GM12878 (cell line): Measurements from ENCODE around the gene AMPH. TPM values are rescaled to one million over a fixed set of nuclear protein-coding genes. Genes with fewer than 3 reads are reported as not detected.

Source experiments
- ATAC-seq: fragments of 200-7000 bp; cut with Tn5 transposase; 3 replicates; pipeline ENCODE4 v1.9.1; 2020; ENCODE audit warnings: mild to moderate bottlenecking, moderate library complexity
- BruUV-seq: library from RNA; stranded (reverse); fragments of 400-500 nt; replicated peaks from 2 replicates; lab custom pipeline; 2021; lab: Mats Ljungman, UMichigan
- CTCF ChIA-PET: fragments of 300-600 bp; sonication (Branson Sonifier 250); formaldehyde crosslinking; extraction: SDS; loops from one replicate; lab custom pipeline; 2021; ENCODE audit warnings: inconsistent platforms; lab: Yijun Ruan, JAX
- POLR2A ChIA-PET: fragments of 350-600 bp; formaldehyde crosslinking; extraction: SDS; loops from one replicate; lab custom pipeline; 2021; ENCODE audit warnings: inconsistent platforms; lab: Charles Lee
- RAD21 ChIA-PET: fragments of 300-600 bp; sonication (Branson Sonifier 250); formaldehyde crosslinking; loops from one replicate; lab custom pipeline; 2023; ENCODE audit warnings: antibody characterized with exemption; ENCODE audit not compliant: unreplicated experiment; lab: Charles Lee
- SMC1A ChIA-PET: fragments of 300-600 bp; sonication (Branson Sonifier 250); formaldehyde crosslinking; loops from one replicate; lab custom pipeline; 2023; ENCODE audit not compliant: unreplicated experiment, uncharacterized antibody; lab: Charles Lee
- DNase-seq: peaks from one replicate; pipeline ENCODE4 v3.0.0-alpha.2; 2011; ENCODE audit warnings: low read depth, low spot score
- FAIRE-seq: peaks from 3 replicates; lab custom pipeline; 2011; peaks lifted over from hg19 to GRCh38; lab: Jason Lieb, UNC
- H2AFZ ChIP-seq: 2 replicates; pipeline ENCODE4 v1.6.0; 2011; ENCODE audit warnings: low read depth, low read length, control low read depth; ENCODE audit not compliant: control insufficient read depth
- H3K27ac ChIP-seq: 2 replicates; pipeline ENCODE4 v1.5.1; 2011; ENCODE audit warnings: control low read depth; ENCODE audit not compliant: control insufficient read depth, insufficient read depth
- H3K27me3 ChIP-seq, 2 experiments: replicated peaks in 1 of 2; 2 replicates each; pipeline versions ENCODE4 v1.6.0 to v1.6.1; 2011; ENCODE audit warnings: low read length in 1 of 2; ENCODE audit not compliant: control insufficient read depth in 2 of 2, insufficient read depth in 2 of 2
- H3K36me3 ChIP-seq, 2 experiments: 2 replicates each; pipeline ENCODE4 v1.5.1; 2011; ENCODE audit warnings: low read length in 1 of 2; ENCODE audit not compliant: control insufficient read depth in 2 of 2, insufficient read depth in 2 of 2
- H3K4me1 ChIP-seq: 2 replicates; pipeline ENCODE4 v1.6.1; 2011; ENCODE audit warnings: mild to moderate bottlenecking, low read length, moderate library complexity, mixed read lengths; ENCODE audit not compliant: control insufficient read depth, insufficient read depth
- H3K4me2 ChIP-seq: 2 replicates; pipeline ENCODE4 v1.6.0; 2011; ENCODE audit warnings: control low read depth; ENCODE audit not compliant: control insufficient read depth, insufficient read depth
- H3K4me3 ChIP-seq: fragments of 200-600 bp; sonication (generic); 2 replicates; pipeline ENCODE4 v1.5.1; 2016
- H3K79me2 ChIP-seq: 2 replicates; pipeline ENCODE4 v1.6.0; 2011; ENCODE audit warnings: low read length; ENCODE audit not compliant: control insufficient read depth, insufficient read depth
- H3K9ac ChIP-seq: 2 replicates; pipeline ENCODE4 v1.8.0; 2011; ENCODE audit warnings: low read length, control low read depth, mixed read lengths; ENCODE audit not compliant: control insufficient read depth, insufficient read depth
- H3K9me3 ChIP-seq: replicated peaks from 3 replicates; pipeline ENCODE4 v1.5.1; 2011; ENCODE audit warnings: mild to moderate bottlenecking, low read length; ENCODE audit not compliant: control insufficient read depth, insufficient read depth
- H4K20me1 ChIP-seq: 2 replicates; pipeline ENCODE4 v1.6.0; 2011; ENCODE audit not compliant: control insufficient read depth, insufficient read depth
- BCL3 ChIP-seq: IDR thresholded peaks from 2 replicates; pipeline ENCODE4 v1.6.1; 2011; ENCODE audit warnings: borderline replicate concordance, low read depth, mild to moderate bottlenecking, moderate library complexity, low read length; ENCODE audit not compliant: insufficient read depth, poor library complexity, severe bottlenecking
- IRF3 ChIP-seq: fragments of 450-650 bp; IDR thresholded peaks from 2 replicates; pipeline ENCODE4 v1.6.1; 2014; ENCODE audit warnings: mild to moderate bottlenecking
- MYC ChIP-seq: IDR thresholded peaks from 2 replicates; pipeline ENCODE4 v1.6.1; 2011; ENCODE audit warnings: mild to moderate bottlenecking, low read length, moderate library complexity, inconsistent platforms; ENCODE audit not compliant: insufficient read depth, insufficient replicate concordance, insufficient read length, severe bottlenecking
- NR2C2 ChIP-seq: IDR thresholded peaks from 2 replicates; pipeline ENCODE4 v1.6.1; 2011; ENCODE audit warnings: borderline replicate concordance, low read depth; ENCODE audit not compliant: control insufficient read depth, insufficient read length
- NR2F1 ChIP-seq: fragments of 450-650 bp; conservative IDR thresholded peaks from 2 replicates; pipeline ENCODE4 v1.6.1; 2017; ENCODE audit warnings: mild to moderate bottlenecking
- RAD21 ChIP-seq: IDR thresholded peaks from 2 replicates; pipeline ENCODE4 v1.6.1; 2011; ENCODE audit warnings: mild to moderate bottlenecking, low read depth, low read length, moderate library complexity; ENCODE audit not compliant: insufficient read depth
- RELA ChIP-seq: fragments of 450-650 bp; IDR thresholded peaks from 2 replicates; pipeline ENCODE4 v1.8.0; 2014; ENCODE audit warnings: borderline replicate concordance; ENCODE audit not compliant: partially characterized antibody
- SIN3A ChIP-seq: IDR thresholded peaks from 2 replicates; pipeline ENCODE4 v1.6.1; 2012; ENCODE audit warnings: low read depth, low read length, improper control_type of control experiment
- SP1 ChIP-seq: IDR thresholded peaks from one replicate; pipeline ENCODE4 v1.6.1; 2011; ENCODE audit warnings: low read depth, low read length
- STAT1 ChIP-seq: fragments of 450-650 bp; conservative IDR thresholded peaks from 2 replicates; pipeline ENCODE4 v1.6.1; 2014; ENCODE audit warnings: antibody characterized with exemption, mild to moderate bottlenecking
- ZBTB4 ChIP-seq: fragments of 450-650 bp; formaldehyde crosslinking; IDR thresholded peaks from 2 replicates; pipeline ENCODE4 v1.4.0; 2022; ENCODE audit warnings: mild to moderate bottlenecking, moderate library complexity
- ZNF274 ChIP-seq: IDR thresholded peaks from one replicate; pipeline ENCODE4 v1.8.0; 2011; ENCODE audit not compliant: insufficient read length, insufficient read depth
- WGBS: methylation state at CpG from one replicate; pipeline ENCODE4 v1.1.6; 2016; ENCODE audit warnings: low lambda C conversion rate; ENCODE audit not compliant: insufficient replicate concordance, insufficient coverage; ENCODE audit errors: missing lambda C conversion rate; 5-methylcytosine and 5-hydroxymethylcytosine counted together
- in situ Hi-C: fragments of 300-500 bp; cut with MboI; formaldehyde crosslinking; loops from 9 replicates; pipeline ENCODE4 v1.14.3; 2018; ENCODE audit warnings: mixed read lengths
- intact Hi-C: fragments of 100-400 bp; cut with micrococcal nuclease; formaldehyde crosslinking; loops from one replicate; pipeline ENCODE4 v1.14.2; 2022; ENCODE audit not compliant: unreplicated experiment
- polyA plus RNA-seq, 11 experiments: library from polyadenylated mRNA; depleted of rRNA in 4 of 11; unstranded in 6 of 11; stranded (reverse) in 5 of 11; fragments of >200 nt; fragmentation: Nextera tagmentation in 4 of 11; fragmentation: Illumina TruSeq in 1 of 11; extraction: Ambion mirVana in 4 of 11; extraction: Trizol in 1 of 11; gene quantifications; 1 replicate in 1 of 11; 2 replicates in 10 of 11; pipeline versions ENCODE4 v1.2.1 to v1.2.3, GENCODE V29; 2011 to 2016; ENCODE audit warnings: inconsistent platforms in 2 of 11, missing spikeins in 2 of 11, low read depth in 1 of 11
- total RNA-seq, 4 experiments: library from RNA; depleted of rRNA in 3 of 4; stranded (reverse); fragments of >200 nt in 3 of 4; fragmentation: Illumina TruSeq in 1 of 4; extraction: Trizol in 1 of 4; gene quantifications; 2 replicates each; pipeline versions ENCODE4 v1.2.1 to v1.2.3, GENCODE V29; 2013 to 2021

AMPH gene
- total and polyA plus RNA-seq, 10 of the 15 experiments (the other 5 are each of a cell fraction or from before 2014, with no cell fraction given) = 0.03 to 0.24 (median 0.08) TPM; not detected in 2

- BruUV-seq = no TSS peak
- no peak overlapping the region for H2AFZ ChIP-seq
- RAD21 ChIA-PET = interaction anchor here (0.9 to 1.4 kb wide), 4 partner anchors 8 to 145 kb away, joined by 3 to 4 read pairs (median 4); no protein-coding TSS in a partner anchor
- H3K4me1 ChIP-seq = peaks cover 7% of the 10 kb centered on the region
- intact Hi-C loops (no loop called here), in situ Hi-C loops (loop anchor here (25.0 kb wide), 1 partner anchor 1377 kb away; no protein-coding TSS in a partner anchor)
- no peak overlapping the region for H3K4me2 ChIP-seq
- H3K27ac ChIP-seq = no peak overlapping the region
- TF ChIP-seq BCL3 (no peak), ZNF274 (no peak), SIN3A (no peak), SP1 (no peak), RAD21 (no peak), RELA (no peak), IRF3 (no peak), NR2F1 (no peak), STAT1 (no peak), ZBTB4 (no peak), MYC (no peak), NR2C2 (no peak)
- POLR2A ChIA-PET = no interaction called here
- H3K36me3 ChIP-seq = no peaks in the 10 kb centered on the region
- no peaks in the 10 kb centered on the region for H3K9me3 ChIP-seq
- H3K4me3 ChIP-seq = no peak overlapping the region
- H3K9ac ChIP-seq = no peak overlapping the region
- no peaks in the 10 kb centered on the region for H4K20me1 ChIP-seq
- WGBS = 45% methylated on average over 1 of the region's 1 CpG
- H3K79me2 ChIP-seq = no peaks in the 10 kb centered on the region; the same call in none of the 2 replicates
- FAIRE-seq (no peak), ATAC-seq (no peak), DNase-seq (no peak)
- CTCF ChIA-PET = interaction anchor here (0.8 to 11.9 kb wide), 9 partner anchors 9 to 416 kb away, joined by 3 to 247 read pairs (median 5); no protein-coding TSS in a partner anchor
- no peaks in the 10 kb centered on the region for H3K27me3 ChIP-seq
- SMC1A ChIA-PET = interaction anchor here (0.8 to 1.7 kb wide), 2 partner anchors 9 to 16 kb away, joined by 3 to 8 read pairs; no protein-coding TSS in a partner anchor
These were observed 270.4 kb downstream of the AMPH start for GRCh38 chr7:38360776-38361175.
